NT2/D1 (cell line): ENCODE data around the gene FLNC.

Experiments
- DNase-seq: peaks from one replicate; pipeline ENCODE4 v3.0.0-alpha.2; 2011; ENCODE audit warnings: low read depth, low spot score
- H3K27me3 ChIP-seq: 2 replicates; pipeline ENCODE4 v1.6.0; 2011; ENCODE audit warnings: mild to moderate bottlenecking; ENCODE audit not compliant: insufficient read length, insufficient read depth
- H3K36me3 ChIP-seq: 2 replicates; pipeline ENCODE4 v1.6.1; 2011; ENCODE audit warnings: mild to moderate bottlenecking, low read length, mixed read lengths; ENCODE audit not compliant: insufficient read depth, insufficient read length
- H3K4me1 ChIP-seq: 2 replicates; pipeline ENCODE4 v1.5.1; 2011; ENCODE audit not compliant: insufficient read depth, insufficient read length
- H3K4me3 ChIP-seq: 2 replicates; pipeline ENCODE4 v1.5.1; 2011; ENCODE audit warnings: low read depth; ENCODE audit not compliant: insufficient read length
- H3K9ac ChIP-seq: 2 replicates; pipeline ENCODE4 v1.6.0; 2011; ENCODE audit warnings: low read depth; ENCODE audit not compliant: insufficient read length
- H3K9me3 ChIP-seq: 2 replicates; pipeline ENCODE4 v1.5.1; 2011; ENCODE audit warnings: mild to moderate bottlenecking, low read length; ENCODE audit not compliant: insufficient read depth
- SUZ12 ChIP-seq: IDR thresholded peaks from 2 replicates; pipeline ENCODE4 v1.6.1; 2011; ENCODE audit not compliant: insufficient read length, insufficient read depth; ENCODE audit errors: extremely low read depth
- YY1 ChIP-seq: IDR thresholded peaks from 2 replicates; pipeline ENCODE4 v1.6.1; 2011; ENCODE audit not compliant: insufficient read length, insufficient read depth
- ZNF274 ChIP-seq: IDR thresholded peaks from 2 replicates; pipeline ENCODE4 v1.6.1; 2011; ENCODE audit warnings: mild to moderate bottlenecking, low read depth, low read length

FLNC gene

DNA sequence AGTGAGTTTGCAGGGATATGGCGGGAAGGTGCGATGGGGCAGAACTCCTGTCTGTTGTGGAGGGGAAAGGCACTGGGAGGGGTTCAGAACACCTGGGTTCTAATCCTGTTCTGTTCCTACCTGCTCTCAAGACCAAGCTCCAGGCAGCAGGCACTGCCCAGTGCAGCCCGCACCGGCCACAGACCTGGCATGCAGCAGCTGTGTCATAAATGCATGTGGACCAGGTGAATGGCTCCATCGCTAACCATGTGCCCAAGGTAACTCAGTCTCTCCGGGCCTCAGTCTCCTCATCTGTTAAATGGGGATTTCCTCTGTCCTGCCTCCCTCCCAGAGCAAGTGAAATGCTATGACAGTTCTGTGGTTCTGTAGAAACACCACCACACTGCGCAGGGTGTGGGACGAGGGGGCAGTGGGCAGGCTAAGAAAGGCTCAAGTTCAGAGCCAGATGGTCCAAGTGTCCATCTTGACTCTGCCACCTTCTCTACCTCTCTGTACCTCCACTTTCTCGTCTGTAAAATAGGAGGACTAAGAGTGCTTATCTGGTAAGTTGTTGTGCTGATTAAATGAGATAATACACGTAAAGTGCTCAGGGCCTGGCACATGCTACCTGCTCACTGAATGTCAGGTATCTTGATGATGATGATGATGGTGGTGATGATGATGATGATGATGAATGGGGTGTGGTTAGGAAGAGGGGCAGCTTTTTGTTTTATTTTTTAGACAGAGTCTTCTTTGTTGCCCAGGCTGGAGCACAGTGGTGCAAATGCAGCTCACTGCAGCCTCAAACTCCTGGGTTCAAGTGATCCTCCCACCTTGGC, 55.4 kb downstream of the FLNC start:
- Histone ChIP-seq H3K27me3 (no peaks in the 10 kb centered on the region), H3K9ac (no peak overlapping the region), H3K4me1 (peaks cover 21% of the 10 kb centered on the region), H3K9me3 (no peaks in the 10 kb centered on the region), H3K36me3 (no peaks in the 10 kb centered on the region), H3K4me3 (no peak overlapping the region)
- TF ChIP-seq ZNF274 (no peak), YY1 (no peak), SUZ12 (no peak)
- no peak for DNase-seq

DNA sequence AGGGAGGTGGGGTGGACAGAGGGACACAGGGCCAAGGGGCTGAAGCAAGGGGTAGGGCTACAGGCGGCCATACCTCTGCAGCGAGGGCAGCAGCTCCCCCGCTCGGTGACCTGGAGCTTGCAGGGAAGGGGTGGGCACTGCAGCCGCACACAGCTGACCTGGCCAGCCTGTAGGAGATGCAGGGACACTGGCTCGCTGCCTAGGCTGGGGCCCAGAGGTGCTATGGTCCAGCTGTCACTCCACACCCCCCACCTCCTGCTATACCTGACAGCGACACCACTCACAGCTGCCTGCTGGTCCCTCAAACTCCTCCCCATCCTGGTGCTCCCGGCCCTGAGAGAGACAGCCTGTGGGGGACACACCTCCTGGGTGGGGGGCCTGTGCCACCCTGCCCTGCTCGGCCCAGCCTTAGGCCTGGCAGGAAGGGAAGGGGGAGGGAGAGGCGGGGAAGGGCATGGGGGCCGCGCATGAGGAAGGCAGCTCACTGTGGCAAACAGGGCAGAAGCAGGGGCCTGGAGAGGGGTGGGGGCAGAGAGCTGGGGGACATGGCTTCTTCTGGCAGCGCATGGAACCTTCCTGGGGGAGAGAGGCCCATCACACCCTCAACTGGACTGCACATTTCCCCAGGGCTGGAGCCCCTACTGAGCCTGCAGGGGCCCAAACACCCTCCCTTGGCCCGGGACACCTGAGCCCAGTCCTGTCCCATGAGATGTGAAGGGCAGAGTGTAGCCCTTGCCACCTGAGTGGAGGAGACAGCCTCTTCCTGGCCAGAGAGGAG, 56.4 kb downstream of the FLNC start:
- H3K9ac ChIP-seq = no peak overlapping the region
- H3K4me3 ChIP-seq = no peak overlapping the region
- no peak for DNase-seq
- H3K27me3 ChIP-seq = no peaks in the 10 kb centered on the region
- no peaks in the 10 kb centered on the region for H3K9me3 ChIP-seq
- peaks cover 21% of the 10 kb centered on the region for H3K4me1 ChIP-seq
- no peaks in the 10 kb centered on the region for H3K36me3 ChIP-seq
- TF ChIP-seq YY1 (no peak), ZNF274 (no peak), SUZ12 (no peak)

DNA sequence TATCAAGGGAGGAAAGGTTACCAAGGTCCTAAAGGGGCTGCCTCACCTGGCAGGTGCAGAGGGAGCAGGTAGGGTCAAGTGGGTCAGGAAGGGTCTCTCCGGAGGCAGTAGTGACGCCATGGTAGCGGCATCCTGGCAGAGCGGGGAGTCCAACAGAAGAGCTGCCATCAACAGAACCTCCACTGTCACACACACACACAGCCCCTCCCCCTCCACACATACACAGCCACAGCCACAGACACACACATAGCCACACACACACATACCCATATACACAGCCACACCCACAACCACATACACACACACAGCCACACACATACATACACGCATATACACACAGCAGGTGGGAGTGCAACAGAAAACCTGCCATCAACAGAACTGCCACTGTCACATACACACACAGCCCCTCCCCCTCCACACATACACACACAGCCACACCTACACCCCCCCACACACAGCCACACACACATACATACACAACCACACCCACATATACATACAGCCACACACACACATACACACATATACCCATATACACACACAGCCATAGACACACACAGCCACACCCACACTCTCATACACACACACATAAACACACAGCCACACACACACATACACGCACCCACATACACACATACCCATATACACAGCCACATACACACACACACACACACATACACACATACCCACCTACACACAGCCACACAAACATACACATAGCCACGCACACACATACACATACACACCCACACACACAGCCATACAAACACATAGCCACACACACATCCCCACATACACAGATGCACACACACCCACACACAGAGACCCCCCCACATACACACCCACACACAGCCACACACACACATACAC, 57.2 kb downstream of the FLNC start:
- Histone ChIP-seq H3K36me3 (peaks cover under 1% of the 10 kb centered on the region), H3K4me1 (peaks cover 21% of the 10 kb centered on the region), H3K9ac (no peak overlapping the region), H3K4me3 (no peak overlapping the region), H3K9me3 (no peaks in the 10 kb centered on the region), H3K27me3 (no peaks in the 10 kb centered on the region)
- no peak for DNase-seq
- TF ChIP-seq ZNF274 (no peak), YY1 (no peak), SUZ12 (no peak)

DNA sequence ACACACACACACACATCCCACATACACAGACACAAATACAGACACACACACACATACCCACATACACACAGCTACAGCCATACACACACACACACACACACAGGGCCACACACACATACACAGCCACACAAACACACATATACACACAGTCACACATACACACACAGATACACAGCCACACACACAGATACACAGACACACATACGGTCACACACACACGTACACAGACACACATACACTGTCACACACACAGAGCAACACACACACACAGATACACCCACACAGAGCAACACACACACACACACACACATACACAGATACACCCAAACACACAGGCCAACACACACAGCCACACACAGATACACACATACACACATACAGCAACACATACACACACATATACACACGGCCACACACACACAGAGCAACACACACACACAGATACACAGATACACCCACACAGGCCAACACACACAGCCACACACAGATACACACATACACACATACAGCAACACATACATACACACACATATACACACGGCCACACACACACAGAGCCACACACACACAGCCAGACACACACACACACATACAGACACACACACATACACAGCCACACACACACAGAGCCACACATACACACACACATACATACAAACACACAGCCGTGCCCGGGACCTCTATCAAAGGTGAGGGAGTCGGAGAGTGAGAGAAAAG, 58.0 kb downstream of the FLNC start:
- no peaks in the 10 kb centered on the region for H3K9me3 ChIP-seq
- no peaks in the 10 kb centered on the region for H3K27me3 ChIP-seq
- peak overlapping the region; percentile 56 for H3K9ac ChIP-seq
- no peak overlapping the region for H3K4me3 ChIP-seq
- no peak for DNase-seq
- H3K36me3 ChIP-seq = peaks cover 2% of the 10 kb centered on the region
- TF ChIP-seq ZNF274 = no peak
- TF ChIP-seq SUZ12 = no peak
- no peak for TF ChIP-seq YY1
- peaks cover 21% of the 10 kb centered on the region for H3K4me1 ChIP-seq

DNA sequence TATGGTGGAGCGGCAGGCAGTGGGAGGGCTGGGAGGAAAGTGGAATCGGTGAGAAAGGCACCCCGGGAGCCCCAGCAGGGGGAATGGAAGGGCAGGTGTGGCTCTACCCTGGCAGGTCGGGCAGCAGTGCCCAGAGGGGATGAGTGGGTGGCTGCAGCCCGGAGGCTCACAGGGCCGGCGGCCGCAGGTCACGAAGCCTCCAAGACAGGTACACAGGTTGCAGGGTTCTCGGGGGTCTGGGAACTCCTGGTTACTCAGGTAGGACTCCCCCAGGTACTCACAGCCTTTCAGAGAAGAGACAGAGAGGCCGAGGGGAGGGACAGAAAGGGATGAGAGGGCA, 58.5 kb downstream of the FLNC start:
- H3K4me3 ChIP-seq = no peak overlapping the region
- H3K9me3 ChIP-seq = no peaks in the 10 kb centered on the region
- DNase-seq = no peak
- TF ChIP-seq ZNF274 = no peak
- no peak for TF ChIP-seq SUZ12
- no peak for TF ChIP-seq YY1
- no peaks in the 10 kb centered on the region for H3K27me3 ChIP-seq
- H3K4me1 ChIP-seq = peaks cover 21% of the 10 kb centered on the region
- H3K36me3 ChIP-seq = peaks cover 2% of the 10 kb centered on the region
- H3K9ac ChIP-seq = peak overlapping the region; percentile 56

DNA sequence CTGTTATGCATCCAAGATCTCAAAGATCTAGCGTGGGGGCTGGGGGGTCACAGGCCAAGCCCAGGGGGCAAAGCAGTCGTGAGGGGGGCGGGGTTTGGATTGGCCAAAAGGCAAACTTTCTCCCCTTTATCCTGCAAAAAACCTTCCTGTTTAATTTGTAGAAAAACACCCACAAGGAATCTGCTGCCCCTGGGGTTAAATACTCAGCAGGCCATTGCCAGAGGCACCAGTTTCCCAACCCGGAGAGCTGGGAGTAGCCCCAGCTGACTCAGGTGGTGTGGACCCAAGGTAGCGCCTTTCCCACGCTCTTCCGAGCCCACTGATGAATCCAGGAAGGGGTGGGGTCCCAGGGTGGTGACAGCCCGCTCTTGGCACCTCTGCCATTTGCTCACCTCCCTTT, 58.9 kb downstream of the FLNC start:
- Histone ChIP-seq H3K9me3 (no peaks in the 10 kb centered on the region), H3K4me3 (no peak overlapping the region), H3K9ac (no peak overlapping the region), H3K27me3 (no peaks in the 10 kb centered on the region), H3K36me3 (peaks cover 2% of the 10 kb centered on the region), H3K4me1 (peaks cover 18% of the 10 kb centered on the region)
- no peak for TF ChIP-seq SUZ12
- TF ChIP-seq ZNF274 = no peak
- no peak for TF ChIP-seq YY1
- DNase-seq = no peak
